ENCODE measurements around the gene PRL. TPM values are rescaled to one million over a fixed set of nuclear protein-coding genes. Genes with fewer than 3 reads are reported as not detected.

Gene PRL
- total RNA-seq, 6 experiments from 2014 or later = not detected

DNA sequence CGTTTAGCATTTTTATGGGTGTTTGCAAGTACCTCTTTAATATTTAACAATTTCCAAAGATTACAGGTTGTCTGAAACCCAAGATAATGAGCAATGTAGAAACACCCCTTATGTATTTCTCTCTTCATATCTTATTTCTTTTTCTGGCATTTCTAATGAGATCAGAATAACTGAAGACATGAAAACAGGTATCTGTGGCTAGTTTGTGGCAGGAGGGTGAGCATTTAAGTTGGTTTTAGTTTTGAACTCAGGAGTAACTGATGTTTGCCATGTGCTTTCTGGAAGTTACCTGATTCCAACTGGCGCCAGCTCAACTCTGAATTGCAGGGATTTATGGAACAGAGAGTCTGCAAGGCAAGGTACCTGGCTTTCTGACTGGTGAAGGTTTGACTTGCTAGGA, 35.4 kb upstream of the PRL start:
- Histone ChIP-seq H3K27ac (no peak overlapping the region), H3K9me3 (no peaks in the 10 kb centered on the region), H3K4me1 (no peaks in the 10 kb centered on the region), H3K27me3 (no peaks in the 10 kb centered on the region), H3K36me3 (no peaks in the 10 kb centered on the region), H3K4me3 (no peak overlapping the region)
- whole genome bisulfite sequencing (ENCODE audit: insufficient coverage, low coverage, low lambda C conversion rate, missing lambda C conversion rate) = 50% methylated on average over 1 of the region's 2 CpGs
- ATAC-seq (no peak), DNase-seq (no peak)
- intact Hi-C loops (cut with DNase I) = no loop called here
- TF ChIP-seq, protein P1, sequence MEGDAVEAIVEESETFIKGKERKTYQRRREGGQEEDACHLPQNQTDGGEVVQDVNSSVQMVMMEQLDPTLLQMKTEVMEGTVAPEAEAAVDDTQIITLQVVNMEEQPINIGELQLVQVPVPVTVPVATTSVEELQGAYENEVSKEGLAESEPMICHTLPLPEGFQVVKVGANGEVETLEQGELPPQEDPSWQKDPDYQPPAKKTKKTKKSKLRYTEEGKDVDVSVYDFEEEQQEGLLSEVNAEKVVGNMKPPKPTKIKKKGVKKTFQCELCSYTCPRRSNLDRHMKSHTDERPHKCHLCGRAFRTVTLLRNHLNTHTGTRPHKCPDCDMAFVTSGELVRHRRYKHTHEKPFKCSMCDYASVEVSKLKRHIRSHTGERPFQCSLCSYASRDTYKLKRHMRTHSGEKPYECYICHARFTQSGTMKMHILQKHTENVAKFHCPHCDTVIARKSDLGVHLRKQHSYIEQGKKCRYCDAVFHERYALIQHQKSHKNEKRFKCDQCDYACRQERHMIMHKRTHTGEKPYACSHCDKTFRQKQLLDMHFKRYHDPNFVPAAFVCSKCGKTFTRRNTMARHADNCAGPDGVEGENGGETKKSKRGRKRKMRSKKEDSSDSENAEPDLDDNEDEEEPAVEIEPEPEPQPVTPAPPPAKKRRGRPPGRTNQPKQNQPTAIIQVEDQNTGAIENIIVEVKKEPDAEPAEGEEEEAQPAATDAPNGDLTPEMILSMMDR (IDR thresholded peaks at IDR 0.05) = no peak
- TF ChIP-seq POLR2A (IDR thresholded peaks at IDR 0.05) = no peak

DNA sequence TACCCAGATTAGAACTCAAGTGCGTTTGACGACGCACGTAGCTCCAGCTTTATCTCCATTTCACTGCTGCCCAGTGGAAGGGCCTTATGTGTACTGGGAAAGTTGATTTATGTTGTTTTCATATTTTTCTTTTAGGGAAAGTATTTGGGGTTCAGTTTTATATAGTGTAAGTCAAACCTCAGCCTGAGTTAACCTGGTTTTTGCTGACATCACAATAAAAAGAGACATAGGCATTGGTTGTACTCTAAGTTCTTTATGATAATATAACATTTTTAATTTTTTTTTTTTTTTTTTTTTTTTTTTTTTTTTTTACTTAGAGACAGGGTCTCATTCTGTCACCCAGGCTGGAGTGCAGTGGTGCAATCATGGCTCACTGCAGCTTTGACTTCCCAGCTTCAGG, 34.1 kb upstream of the PRL start:
- 95% methylated on average over 4 of the region's 4 CpGs for WGBS (ENCODE audit: insufficient coverage, low coverage, low lambda C conversion rate, missing lambda C conversion rate)
- no peak for DNase-seq
- TF ChIP-seq, protein P1 (IDR thresholded peaks at IDR 0.05) = no peak
- TF ChIP-seq POLR2A (IDR thresholded peaks at IDR 0.05) = no peak
- Histone ChIP-seq H3K9me3 (no peaks in the 10 kb centered on the region), H3K27ac (no peak overlapping the region), H3K27me3 (no peaks in the 10 kb centered on the region), H3K4me3 (no peak overlapping the region), H3K36me3 (no peaks in the 10 kb centered on the region), H3K4me1 (no peaks in the 10 kb centered on the region)
- no peak for ATAC-seq
- intact Hi-C loops (cut with DNase I) = no loop called here

DNA sequence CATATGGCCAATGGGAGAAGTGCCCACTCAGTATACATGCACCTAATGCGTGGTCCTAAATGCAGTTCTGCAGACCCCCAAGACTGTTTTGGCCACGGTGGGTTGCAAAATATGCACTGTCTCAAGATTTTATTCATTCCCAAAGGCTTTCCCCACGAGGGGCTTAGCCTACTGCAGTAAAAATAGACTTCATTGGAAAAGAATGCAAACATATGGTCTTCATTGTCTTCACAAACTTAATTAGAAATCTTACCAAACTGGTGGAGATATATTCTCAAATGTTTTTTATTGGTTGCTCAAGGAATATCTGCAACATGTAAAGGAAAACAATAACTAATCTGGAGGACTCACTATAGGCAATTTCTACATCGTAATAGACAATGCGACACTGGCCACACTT, 31.6 kb upstream of the PRL start:
- no peak for DNase-seq
- intact Hi-C loops (cut with DNase I) = loop anchor here in 1 of 2 donors (10.0 kb wide), 1 partner anchor 566 kb away; no protein-coding TSS in a partner anchor
- Histone ChIP-seq H3K4me1 (no peaks in the 10 kb centered on the region), H3K9me3 (no peaks in the 10 kb centered on the region), H3K36me3 (no peaks in the 10 kb centered on the region), H3K27me3 (no peaks in the 10 kb centered on the region), H3K27ac (no peak overlapping the region), H3K4me3 (no peak overlapping the region)
- ATAC-seq = no peak
- TF ChIP-seq, protein P1 (IDR thresholded peaks at IDR 0.05) = no peak
- no peak for TF ChIP-seq POLR2A (IDR thresholded peaks at IDR 0.05)
- 77% methylated on average over 5 of the region's 5 CpGs for whole genome bisulfite sequencing (ENCODE audit: insufficient coverage, low coverage, low lambda C conversion rate, missing lambda C conversion rate)

DNA sequence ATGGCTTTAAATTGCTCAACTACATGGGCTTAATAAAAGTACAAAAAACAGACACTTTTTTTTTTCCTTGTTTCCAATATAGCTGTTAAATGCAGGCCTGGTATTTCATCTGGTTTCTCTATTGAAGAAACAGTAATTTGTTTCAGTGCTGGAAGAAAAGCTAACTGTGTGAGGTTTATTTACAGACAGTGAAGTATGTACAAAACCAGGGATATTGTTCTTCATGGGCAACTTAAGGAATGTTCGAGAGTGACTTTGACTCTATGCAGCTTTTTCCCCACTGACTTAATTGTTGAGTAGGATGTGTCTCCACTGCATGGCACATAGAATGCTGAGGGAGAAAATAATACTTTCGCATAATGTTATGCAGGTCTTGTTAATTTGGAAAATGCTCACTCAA, 31.0 kb upstream of the PRL start:
- no peaks in the 10 kb centered on the region for H3K27me3 ChIP-seq
- 89% methylated on average over 2 of the region's 2 CpGs for WGBS (ENCODE audit: insufficient coverage, low coverage, low lambda C conversion rate, missing lambda C conversion rate)

More for the DNA sequence above, 31.0 kb upstream of the PRL start:
- ATAC-seq (no peak), DNase-seq (no peak)
- H3K4me3 ChIP-seq = no peak overlapping the region
- no peaks in the 10 kb centered on the region for H3K4me1 ChIP-seq
- intact Hi-C loops (cut with DNase I) = loop anchor here in 1 of 2 donors (10.0 kb wide), 1 partner anchor 567 kb away; no protein-coding TSS in a partner anchor
- no peak overlapping the region for H3K27ac ChIP-seq
- no peaks in the 10 kb centered on the region for H3K9me3 ChIP-seq
- TF ChIP-seq, protein P1 (IDR thresholded peaks at IDR 0.05) = no peak
- no peak for TF ChIP-seq POLR2A (IDR thresholded peaks at IDR 0.05)
- H3K36me3 ChIP-seq = no peaks in the 10 kb centered on the region
